Transverse colon (tissue), 3 donors: ENCODE results near the gene PDE6A.

Experiments used
- CTCF ChIP-seq, 5 experiments: fragments of 200-600 bp in 3 of 5; fragments of 450-650 bp in 2 of 5; sonication (generic) in 3 of 5; IDR thresholded peaks; 1 replicate in 2 of 5; 2 replicates in 3 of 5; pipeline ENCODE4 v1.5.1; 2016 to 2017; ENCODE audit warnings: antibody characterized with exemption in 5 of 5, inconsistent platforms in 3 of 5, mild to moderate bottlenecking in 2 of 5, moderate library complexity in 1 of 5
- EP300 ChIP-seq: sonication (generic); formaldehyde crosslinking; IDR thresholded peaks from one replicate; pipeline ENCODE4 v1.6.1; 2017; ENCODE audit warnings: antibody characterized with exemption, low read depth
- POLR2A ChIP-seq: fragments of 450-650 bp; IDR thresholded peaks from one replicate; pipeline ENCODE4 v1.6.1; 2016; ENCODE audit warnings: antibody characterized with exemption, mild to moderate bottlenecking, moderate library complexity

- no peak for TF ChIP-seq CTCF (IDR thresholded peaks at IDR 0.05)
- TF ChIP-seq EP300 = no peak
- no peak for TF ChIP-seq POLR2A
These were observed 52.0 kb downstream of the PDE6A start for GRCh38 chr5:149892594-149892993.
